HUDEP-2 (cell line): ENCODE data around the gene GRIN2D.

Experiments
- DNase-seq, 76 experiments: peaks; one replicate each; lab custom pipeline; 2025; ENCODE audit not compliant: unreplicated experiment in 76 of 76; lab: John Stamatoyannopoulos, UW

Gene GRIN2D

DNA sequence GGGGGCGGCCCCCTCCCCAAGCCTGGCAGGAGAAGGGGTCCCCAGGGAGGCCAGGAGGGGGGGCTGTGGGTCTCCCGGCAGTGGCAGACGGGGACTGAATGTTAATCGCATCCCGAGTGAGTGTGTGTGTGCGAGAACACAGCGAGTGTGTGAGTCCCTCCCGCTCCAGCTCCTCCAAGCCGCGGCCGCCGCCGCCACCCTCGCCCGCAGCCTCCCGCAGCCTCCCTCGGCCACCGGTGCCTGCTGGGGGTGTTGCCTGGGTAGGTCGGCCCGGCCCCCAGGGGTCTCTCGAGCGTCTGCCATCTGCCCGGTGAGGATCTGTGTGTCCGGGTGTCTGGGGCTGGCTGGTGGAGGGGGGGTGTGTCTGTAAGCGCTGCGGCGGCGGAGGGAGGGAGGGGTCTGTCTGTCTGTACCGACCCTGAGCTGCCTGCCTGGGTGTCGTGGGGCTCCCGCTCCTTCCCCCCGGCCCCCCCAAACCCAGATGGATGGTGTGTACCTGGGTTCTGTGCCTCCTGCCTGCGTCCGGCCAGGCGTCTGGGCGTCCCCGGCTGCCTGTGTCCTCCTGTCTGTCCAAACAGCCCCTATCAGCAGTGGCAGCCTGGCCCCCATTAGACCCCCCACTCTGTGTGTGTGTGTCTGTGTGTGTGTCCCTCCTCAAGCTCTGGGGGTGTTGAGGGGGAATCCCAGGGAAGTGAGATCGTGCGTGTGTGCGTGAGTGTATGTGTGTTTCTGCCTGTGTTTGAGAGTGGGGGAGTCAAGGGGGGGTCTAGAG is at the start of gene GRIN2D:
Gene GRIN2D, plus strand, starts transcription at position 110 of the 772 bp plus-strand sequence. CDS start 4,725 bp downstream, outside the sequence.
- DNase-seq = peak in 53 of 76 experiments; percentile 15 to 68 (median 49)

DNA sequence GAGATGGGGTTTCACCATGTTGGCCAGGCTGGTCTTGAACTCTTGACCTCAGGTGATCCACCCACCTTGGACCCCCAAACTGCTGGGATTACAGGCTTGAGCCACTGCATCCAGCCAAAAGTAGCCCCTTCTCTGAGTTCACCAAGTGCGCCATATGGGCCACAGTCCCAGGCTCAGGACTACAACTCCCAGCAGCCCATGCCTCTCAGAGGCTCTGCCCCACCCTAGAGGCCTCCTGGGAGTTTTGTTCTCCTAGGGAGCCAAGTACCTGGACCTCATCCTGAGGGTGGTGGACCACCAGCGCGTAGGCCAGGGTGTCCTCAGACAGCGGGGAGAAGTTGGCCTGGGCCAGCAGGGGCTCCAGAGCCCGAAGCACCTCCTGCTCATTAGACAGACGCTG is 48.6 kb upstream of the GRIN2D start:
- peak in 1 of 76 experiments; percentile 23 for DNase-seq

DNA sequence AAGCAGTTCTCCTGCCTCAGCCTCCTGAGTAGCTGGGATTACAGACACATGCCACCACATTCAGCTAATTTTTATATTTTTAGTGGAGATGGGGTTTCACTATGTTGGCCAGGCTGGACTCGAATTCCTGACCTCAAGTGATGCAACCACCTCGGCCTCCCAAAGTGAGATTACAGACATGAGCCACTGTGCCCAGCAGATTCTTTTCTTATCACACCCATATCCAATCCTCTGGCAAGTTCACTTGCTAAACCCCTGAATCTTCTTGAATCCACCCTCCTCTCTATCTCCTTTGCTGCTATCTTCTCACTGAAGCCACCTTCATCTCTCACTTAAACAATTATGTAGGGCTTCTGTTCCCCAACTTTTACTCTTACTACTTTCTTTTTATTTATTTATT is 47.3 kb upstream of the GRIN2D start:
- peak in 8 of 76 experiments; percentile 12 to 41 (median 28) for DNase-seq

DNA sequence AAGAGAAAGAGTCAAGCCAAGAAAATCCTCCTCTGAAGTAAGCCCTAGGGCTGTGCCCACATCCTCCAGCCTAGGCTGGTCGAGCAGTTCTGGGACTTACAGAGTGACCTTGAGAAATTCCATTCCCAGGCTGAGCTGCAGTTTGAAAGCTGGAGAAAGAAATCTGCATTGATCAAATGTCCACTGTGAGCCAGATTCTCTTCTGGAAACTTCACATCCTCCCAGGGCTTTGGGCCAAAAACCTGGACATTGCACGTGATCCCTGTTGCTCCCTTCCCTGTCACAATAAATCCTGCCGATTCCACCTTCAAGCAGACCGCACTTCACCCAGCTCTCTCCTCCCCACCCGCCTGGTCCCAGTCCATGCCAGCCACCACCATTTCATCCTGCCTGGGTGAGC is 45.4 kb upstream of the GRIN2D start:
- DNase-seq = no peak

DNA sequence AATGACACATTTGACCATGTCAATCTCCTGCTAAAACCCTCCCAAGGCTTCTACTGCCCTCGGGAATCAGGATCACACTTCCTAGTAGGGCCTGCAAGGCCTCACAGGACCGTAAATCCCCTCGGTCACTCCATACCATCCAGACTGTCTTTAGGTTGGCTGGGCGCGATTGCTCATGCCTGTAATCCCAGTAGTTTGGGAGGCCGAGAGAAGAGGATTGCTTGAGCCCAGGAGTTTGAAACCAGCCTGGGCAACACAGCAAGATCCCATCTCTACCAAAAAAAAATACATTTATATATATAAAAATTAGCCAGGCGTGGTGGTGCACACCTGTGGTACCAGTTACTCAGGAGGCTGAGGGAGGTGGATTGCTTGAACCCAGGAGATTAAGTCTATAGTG is 44.7 kb upstream of the GRIN2D start:
- no peak for DNase-seq

DNA sequence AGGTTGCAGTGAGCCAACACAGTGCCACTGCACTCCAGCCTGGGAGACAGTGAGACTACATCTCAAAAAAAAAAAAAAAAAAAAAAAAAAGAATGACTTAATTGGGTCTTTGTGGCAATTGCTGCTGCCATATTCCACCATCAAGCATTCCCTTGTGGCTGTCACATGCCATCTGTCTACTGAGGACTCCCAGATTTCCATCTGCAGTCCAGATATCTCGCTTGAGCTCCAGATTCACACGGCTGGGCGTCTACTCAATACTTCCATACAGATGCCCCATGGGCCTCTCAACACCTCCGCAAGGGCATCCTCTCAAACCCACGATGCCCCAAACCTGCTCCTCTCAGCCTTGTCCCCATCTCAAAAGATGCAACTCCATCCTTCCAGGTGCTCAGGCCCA is 42.6 kb upstream of the GRIN2D start:
- DNase-seq = no peak

DNA sequence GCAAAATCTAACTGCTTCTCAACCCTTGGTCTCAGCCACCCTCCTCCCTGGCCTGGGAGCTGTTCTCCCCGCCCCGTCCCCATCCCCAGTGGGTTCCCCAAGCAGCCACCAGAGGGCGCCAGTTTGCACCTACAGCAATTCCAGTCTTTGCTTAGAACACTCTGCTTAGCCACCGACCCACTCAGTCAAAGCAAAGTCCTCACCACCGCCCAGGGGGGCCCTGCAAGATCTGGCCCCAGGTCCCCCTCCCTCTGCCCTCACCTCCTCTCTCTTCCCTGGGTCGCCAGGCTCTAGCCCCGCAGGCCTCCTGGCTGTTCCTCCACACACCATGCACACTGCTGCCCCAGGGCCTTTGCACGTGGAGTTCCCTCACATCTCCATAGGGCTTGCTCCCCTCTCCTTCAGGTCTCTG is 42.1 kb upstream of the GRIN2D start:
- peak in 69 of 76 experiments; percentile 17 to 88 (median 73) for DNase-seq

DNA sequence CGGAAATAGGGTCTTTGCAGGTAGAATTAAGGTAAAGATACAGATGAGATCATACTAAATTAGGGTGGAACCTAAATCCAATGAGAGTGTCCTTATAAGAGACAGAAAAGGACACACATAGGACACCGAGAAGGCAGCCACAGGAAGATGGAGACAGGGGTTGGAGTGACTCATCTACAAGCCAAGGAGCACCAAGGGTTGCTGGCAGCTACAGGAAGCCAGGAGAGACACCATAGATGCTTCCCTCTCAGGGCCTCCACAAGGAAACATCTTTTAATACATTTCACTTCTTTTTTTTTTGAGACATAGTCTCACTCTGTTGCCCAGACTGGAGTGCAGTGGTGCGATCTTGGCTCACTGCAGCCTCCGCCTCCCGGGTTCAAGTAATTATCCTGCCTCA is 39.8 kb upstream of the GRIN2D start:
- DNase-seq = no peak

DNA sequence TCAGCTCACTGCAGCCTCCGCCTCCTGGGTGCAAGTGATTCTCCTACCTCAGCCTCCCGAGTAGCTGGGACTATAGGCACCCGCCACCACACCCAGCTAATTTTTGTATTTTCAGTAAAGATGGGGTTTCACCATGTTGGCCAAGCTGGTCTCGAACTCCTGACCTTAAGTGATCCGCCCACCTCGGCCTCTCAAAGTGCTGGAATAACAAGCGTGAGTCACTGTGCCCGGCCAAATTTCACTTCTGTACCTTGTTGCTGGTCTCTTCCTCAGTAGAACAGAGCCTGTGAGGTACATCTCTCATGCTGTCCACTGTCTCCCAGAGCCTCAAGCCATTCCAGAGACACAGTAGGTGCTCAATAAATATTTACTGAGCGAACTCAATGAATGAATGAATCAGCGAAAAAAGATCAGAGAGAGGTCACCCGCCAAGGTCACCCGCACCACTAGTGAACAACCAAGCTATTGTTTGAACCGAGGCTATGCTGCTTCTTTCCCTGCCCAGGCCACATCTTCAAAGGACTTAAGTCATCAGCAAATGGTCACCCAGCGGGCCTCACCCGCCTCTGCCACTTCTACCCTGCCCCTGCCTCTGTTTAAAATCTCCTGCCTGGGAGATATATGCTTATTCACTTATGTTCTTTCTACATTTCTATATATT is 39.0 kb upstream of the GRIN2D start:
- no peak for DNase-seq

DNA sequence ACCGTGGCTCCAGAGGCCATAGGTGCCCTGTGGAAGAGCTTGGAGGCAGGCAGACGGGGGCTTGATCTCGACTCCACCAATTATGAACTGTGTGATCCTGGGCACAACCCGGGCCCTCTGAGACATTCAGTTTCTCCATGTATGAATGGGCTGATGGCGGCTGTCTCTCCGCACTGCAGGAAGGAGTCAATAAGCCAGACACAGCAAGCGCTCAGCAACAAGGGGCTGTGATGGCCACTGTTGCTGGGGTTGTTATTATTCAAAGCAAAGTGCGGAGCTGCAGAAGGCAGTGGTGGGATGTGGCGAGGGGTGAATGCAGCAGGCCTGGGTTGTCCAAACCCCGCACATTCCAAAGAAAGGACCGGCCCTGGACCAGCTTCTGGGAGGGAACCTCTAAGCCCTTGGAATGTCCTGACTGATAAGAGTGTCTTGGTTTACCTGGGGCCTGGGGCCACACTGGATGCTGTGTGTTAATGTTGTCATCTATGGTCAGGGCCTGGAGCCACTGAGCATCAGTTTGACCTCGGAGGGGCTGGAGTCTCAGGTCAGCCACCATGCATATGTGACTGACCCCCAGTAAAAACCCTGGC is 38.0 kb upstream of the GRIN2D start:
- DNase-seq = no peak

DNA sequence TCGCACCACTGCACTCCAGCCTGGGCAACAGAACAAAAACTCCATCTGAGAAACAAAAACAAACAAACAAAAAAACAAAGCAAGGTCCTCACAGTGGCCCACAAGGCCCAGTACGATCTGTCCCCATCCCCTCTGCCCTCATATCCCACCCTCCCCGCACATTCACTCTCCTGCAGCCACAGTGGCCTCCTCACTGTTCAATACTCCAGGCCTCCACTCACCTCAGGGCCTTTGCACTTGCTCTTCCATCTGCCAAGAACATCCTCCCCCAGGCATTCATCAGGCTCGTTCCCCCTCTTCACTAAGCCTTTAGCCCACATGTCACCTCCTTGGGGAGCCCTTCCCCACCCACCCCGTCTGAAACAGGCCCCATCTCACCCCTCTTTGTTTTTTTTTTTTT is 34.3 kb upstream of the GRIN2D start:
- DNase-seq = no peak

DNA sequence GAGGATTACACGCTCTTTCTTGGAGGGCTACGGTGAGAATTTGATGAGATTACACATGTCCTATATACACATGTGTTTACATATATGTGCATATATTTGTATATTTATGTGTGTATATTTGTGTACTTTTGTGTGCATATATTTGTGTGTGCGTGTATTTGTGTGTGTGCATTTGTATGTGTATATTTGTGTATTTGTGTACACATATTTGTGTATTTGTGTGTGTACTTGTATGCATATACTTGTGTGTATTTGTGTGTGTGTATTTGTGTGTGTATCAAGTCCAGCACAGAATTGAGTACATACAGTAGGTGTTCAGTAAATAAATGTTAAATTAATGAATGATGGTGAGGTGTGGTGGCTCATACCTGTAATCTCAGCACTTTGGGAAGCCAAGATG is 31.6 kb upstream of the GRIN2D start:
- no peak for DNase-seq

DNA sequence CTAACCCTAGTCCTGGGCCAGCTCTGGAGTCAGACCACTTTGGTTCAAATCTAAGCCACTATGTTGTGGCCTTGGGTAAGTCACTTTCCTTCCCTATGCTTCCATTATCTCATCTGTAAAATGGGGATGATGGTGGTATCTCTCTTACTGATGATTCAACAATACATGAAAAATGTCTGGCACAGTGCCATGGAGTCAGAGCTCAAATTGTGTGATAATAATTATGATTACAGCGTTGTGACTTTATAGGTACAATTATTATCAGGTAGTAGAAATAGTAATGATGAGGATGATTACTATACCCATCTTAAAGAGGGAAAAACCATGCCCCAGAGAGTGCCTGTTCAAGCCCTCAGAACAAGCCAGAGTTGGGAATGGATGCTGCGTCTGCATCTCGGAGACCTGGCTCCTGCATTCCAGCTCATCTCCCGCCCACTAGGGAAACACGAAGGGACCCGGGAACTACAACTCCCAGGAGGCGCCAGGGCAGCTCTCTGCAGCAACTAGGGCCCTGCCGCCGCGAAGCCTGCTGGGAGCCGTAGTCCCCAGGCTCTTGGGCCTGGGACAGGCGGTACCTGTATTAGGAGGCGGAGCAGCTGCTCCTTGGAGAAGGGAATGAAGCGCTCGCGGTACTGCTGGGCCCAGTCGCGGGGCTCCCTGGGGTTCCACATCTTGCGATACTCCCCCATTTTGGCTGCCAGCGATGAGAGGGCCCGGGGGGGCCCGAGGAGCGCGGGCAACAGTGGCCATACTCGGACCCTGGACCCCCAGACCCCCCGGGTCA is 30.6 kb upstream of the GRIN2D start:
- DNase-seq = peak in 75 of 76 experiments; percentile 52 to 97 (median 93)

DNA sequence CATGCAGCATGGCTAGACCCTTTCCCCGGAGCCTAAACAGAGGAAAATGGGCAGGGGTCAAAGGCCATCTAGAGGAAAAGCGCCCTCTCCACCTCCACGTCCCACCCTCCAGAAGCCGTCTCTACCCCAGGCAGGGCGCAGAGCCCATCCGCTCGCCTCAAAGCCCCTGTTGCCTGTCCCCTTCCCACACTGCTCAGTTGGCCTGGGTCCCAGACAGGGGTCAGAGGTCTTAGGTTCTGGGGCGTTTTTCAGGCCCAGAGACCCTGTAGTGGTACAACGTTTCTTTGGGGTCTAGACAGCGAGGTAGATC is 30.0 kb upstream of the GRIN2D start:
- peak in 12 of 76 experiments; percentile 52 to 98 (median 64) for DNase-seq

DNA sequence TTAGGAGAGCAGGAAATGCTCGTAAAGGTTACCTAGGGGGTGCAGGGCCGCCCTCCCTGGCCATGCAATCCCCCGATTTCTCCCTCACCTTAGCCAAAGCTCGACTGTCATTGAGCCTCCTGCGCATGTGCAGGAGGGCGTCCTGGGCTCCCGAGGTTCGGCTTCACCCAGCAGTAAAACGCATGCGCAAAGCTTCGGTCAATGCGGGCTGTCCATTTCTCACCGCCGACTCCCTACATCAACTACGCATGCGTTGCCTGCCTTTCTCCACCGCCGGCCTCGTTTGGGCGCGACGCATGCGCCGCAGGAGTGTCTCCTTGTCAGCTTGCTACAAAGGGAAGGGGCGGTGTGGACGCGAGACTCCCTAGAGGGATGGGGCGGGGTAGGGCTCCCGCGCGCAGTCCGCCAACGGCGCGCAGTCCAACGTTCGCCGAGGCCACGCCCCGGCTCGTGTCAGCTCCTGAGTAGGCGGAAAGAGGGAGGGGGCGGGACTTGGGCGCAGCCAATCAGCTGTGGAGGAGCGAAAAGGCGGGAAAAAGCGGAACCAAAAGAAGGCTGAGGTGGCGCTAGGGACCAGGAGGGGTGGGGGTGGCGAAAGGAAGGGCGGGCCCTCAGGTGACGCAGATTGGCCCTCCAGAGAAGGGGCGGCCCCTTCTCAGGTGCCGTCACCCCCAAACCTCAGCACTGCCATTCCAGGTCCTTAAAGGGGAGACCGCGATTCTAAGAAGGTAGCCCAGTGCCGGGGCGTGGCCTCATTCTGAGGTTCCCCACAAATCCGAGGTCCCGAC is 29.5 kb upstream of the GRIN2D start, which contains the start of the genes SYNGR4 and TMEM143:
Gene SYNGR4, plus strand, starts transcription at position 558 of the 788 bp plus-strand sequence. CDS start 1,476 bp downstream, outside the sequence.
Gene TMEM143, minus strand, starts transcription at position 131 of the 788 bp plus-strand sequence. Its CDS starts 20 bp downstream, at position 111.
- DNase-seq = peak; percentile 94 to 100 (median 100)

DNA sequence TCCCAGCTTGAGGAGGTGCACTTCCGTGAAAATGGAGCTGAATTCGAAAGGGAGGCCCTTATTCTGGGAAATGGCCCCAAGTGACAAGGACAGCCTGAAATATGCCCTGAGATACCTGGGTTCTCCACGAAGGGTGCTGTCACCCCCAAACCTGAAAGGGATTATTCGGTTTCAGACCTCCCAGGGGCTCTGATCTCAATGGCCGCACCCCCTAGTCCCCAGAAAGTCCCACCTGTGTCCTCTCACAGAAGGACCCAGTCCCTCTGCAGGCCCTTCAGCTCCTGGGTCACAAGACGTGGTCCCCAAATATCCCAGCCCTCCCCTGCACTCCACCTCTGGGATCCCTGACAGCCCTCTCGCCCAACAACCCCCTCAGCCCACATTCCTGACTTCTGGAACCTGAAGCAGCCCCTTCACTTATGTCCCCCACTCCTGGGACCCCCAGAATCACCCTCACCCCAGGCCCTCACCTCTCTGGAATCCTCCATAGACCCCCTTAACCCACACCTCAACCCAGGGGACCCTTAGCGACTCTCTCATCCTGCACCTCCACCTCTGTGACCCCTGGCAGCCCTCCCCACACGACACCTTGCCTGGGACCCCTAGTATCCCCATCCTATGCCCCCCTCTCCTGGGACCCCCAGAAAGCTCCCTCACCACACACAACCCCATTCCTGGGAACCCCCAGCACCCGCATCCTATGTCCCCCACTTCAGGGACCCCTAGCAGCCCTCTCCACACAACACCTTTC is 28.7 kb upstream of the GRIN2D start:
- DNase-seq = no peak

DNA sequence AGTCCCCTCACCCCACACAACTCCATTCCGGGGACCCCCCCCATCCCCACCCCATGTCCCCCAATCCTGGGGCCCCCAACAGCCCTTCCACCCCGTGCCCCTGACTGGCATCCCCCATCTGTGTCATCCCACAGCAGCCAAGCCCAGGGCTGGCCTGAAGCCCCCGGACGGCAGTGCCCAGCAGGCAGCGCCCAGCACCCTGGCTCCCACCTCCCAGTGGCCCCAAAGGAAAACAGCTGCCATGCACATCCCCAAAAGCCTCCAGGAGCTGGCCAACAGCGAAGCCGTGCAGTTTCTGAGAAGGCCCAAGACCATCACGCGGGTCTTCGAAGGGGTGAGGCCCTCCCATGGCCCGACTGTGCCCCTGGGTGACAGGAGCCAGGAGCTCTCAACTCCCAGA is 27.9 kb upstream of the GRIN2D start:
- DNase-seq = no peak

DNA sequence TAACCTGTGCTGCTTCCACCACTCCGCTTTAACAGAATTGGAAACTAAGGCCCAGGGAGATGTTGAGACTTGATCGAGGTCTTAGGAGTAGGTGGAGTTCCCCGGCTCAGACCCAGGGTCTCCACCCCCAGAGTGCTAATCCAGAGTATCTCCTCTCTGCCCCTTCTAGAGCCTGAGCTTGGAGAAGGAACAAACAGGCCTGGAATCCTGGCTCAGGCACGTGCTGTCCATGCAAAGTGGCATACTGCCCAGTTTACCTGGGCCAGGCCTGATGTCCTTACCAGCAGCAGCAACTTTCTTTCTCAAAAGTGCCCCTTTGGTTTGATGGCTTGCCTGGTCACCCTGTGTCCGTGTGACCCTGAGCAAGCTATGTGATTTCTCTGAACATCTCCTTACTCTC is 25.6 kb upstream of the GRIN2D start:
- no peak for DNase-seq

DNA sequence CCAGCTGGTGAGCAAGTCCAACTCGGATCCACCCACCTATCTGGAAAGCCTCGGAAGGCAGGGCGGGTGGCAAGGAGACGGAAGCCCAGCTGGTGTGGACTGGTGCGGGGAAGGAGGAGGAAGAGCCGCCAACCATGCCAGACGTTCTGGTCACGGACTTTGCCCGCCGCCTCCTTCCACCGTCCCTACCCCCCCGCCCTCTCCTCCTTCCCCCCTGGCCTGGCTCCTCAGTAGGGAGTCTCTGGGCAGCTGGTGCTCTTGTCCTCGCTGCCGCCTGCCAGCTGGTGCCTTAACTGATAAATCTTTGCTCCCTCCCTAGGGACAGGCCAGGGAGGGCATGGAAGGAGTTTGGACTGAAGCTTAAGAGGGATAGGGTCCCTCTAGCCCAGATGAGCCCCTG is 24.5 kb upstream of the GRIN2D start:
- no peak for DNase-seq
